ENCODE data around the gene ZNF366. TPM values are rescaled to one million over a fixed set of nuclear protein-coding genes. Genes with fewer than 3 reads are reported as not detected.

Gene ZNF366
- total RNA-seq, 2 donors from 2014 or later = under 0.01 to 1.8 TPM

GRCh38 chr5:72454996-72455395 lies 52.2 kb downstream of the ZNF366 start:
- H3K36me3 ChIP-seq (replicated peaks in 1 of 2; ENCODE audit: insufficient read depth in 1 of 2, low read depth in 2 of 2) = no peaks in the 10 kb centered on the region
- H3K4me3 ChIP-seq = no peak overlapping the region
- DNase-seq = no peak
- 92 to 93% methylated on average over 2 of the region's 2 CpGs for WGBS, 2 donors
- no peak overlapping the region for H3K27ac ChIP-seq
- ATAC-seq = no peak
- intact Hi-C loops (cut with DNase I) = no loop called here
- no peaks in the 10 kb centered on the region for H3K9me3 ChIP-seq
- no peaks in the 10 kb centered on the region for H3K27me3 ChIP-seq
- TF ChIP-seq CTCF (IDR thresholded peaks at IDR 0.05) (no peak), POLR2A (IDR thresholded peaks at IDR 0.05) (no peak)
- peaks cover 32% of the 10 kb centered on the region for H3K4me1 ChIP-seq

- Histone ChIP-seq H3K9me3 (no peaks in the 10 kb centered on the region), H3K36me3 (replicated peaks in 1 of 2; ENCODE audit: insufficient read depth in 1 of 2, low read depth in 2 of 2) (no peaks in the 10 kb centered on the region), H3K4me3 (no peak overlapping the region), H3K27me3 (no peaks in the 10 kb centered on the region), H3K27ac (peak overlapping the region; percentile 21 to 71 (median 58)), H3K4me1 (peaks cover 22% of the 10 kb centered on the region)
- TF ChIP-seq CTCF (IDR thresholded peaks at IDR 0.05) (no peak), POLR2A (IDR thresholded peaks at IDR 0.05) (no peak)
- intact Hi-C loops (cut with DNase I) = no loop called here
- WGBS, 2 donors = 54 to 63% methylated on average over 3 to 4 of the region's 4 CpGs
- ATAC-seq (no peak), DNase-seq (no peak)
Measured at GRCh38 chr5:72453246-72453775, 53.9 kb downstream of the ZNF366 start.

GRCh38 chr5:72452515-72453245 lies 54.5 kb downstream of the ZNF366 start:
- DNase-seq (peak; percentile 69 to 84 (median 80)), ATAC-seq (peak; percentile 81)
- no peaks in the 10 kb centered on the region for H3K9me3 ChIP-seq
- no peak overlapping the region for H3K4me3 ChIP-seq
- peak overlapping the region; percentile 21 to 71 (median 58) for H3K27ac ChIP-seq
- peaks cover 22% of the 10 kb centered on the region for H3K4me1 ChIP-seq
- TF ChIP-seq CTCF (IDR thresholded peaks at IDR 0.05) (no peak), POLR2A (IDR thresholded peaks at IDR 0.05) (no peak)
- intact Hi-C loops (cut with DNase I) = no loop called here
- H3K27me3 ChIP-seq = no peaks in the 10 kb centered on the region
- 17 to 25% methylated on average over 9 of the region's 9 CpGs for WGBS, 2 donors
- H3K36me3 ChIP-seq (replicated peaks in 1 of 2; ENCODE audit: insufficient read depth in 1 of 2, low read depth in 2 of 2) = no peaks in the 10 kb centered on the region

GRCh38 chr5:72451741-72452505 lies 55.3 kb downstream of the ZNF366 start:
- peaks cover 22% of the 10 kb centered on the region for H3K4me1 ChIP-seq
- intact Hi-C loops (cut with DNase I) = no loop called here
- peak overlapping the region; percentile 20 to 71 (median 58) for H3K27ac ChIP-seq
- ATAC-seq (peak; percentile 62), DNase-seq (peak; percentile 16 to 64 (median 46))
- no peak for TF ChIP-seq CTCF (IDR thresholded peaks at IDR 0.05)
- TF ChIP-seq POLR2A (IDR thresholded peaks at IDR 0.05) = no peak
- WGBS, 2 donors = 47 to 64% methylated on average over 12 to 13 of the region's 13 CpGs
- H3K36me3 ChIP-seq (replicated peaks in 1 of 2; ENCODE audit: insufficient read depth in 1 of 2, low read depth in 2 of 2) = no peaks in the 10 kb centered on the region
- no peaks in the 10 kb centered on the region for H3K9me3 ChIP-seq
- no peak overlapping the region for H3K4me3 ChIP-seq
- H3K27me3 ChIP-seq = no peaks in the 10 kb centered on the region
